Measurements from ENCODE around the gene MRPL16. TPM values are rescaled to one million over a fixed set of nuclear protein-coding genes. Genes with fewer than 3 reads are reported as not detected.

MRPL16 gene
- total and polyA plus RNA-seq, 2 of the 13 experiments (the other 11 are each of a cell fraction or from before 2014, with no cell fraction given), result 45.3 to 62.6 TPM

- TF ChIP-seq THAP9 (CRISPR knock-in tag; IDR thresholded peaks at IDR 0.05; ENCODE audit: borderline replicate concordance) (peak; percentile 81), MIER2 (CRISPR knock-in tag; IDR thresholded peaks at IDR 0.05) (peak; percentile 72), ZNF670 (CRISPR knock-in tag; IDR thresholded peaks at IDR 0.05; ENCODE audit: borderline replicate concordance) (no peak), SOX5 (CRISPR knock-in tag; IDR thresholded peaks at IDR 0.05; ENCODE audit: borderline replicate concordance) (peak; percentile 34; the same call in 1 of the 2 replicates), SNAPC4 (CRISPR knock-in tag; IDR thresholded peaks at IDR 0.05) (no peak; the same call in 1 of the 2 replicates), HNF4G (IDR thresholded peaks at IDR 0.05; ENCODE audit: borderline replicate concordance, low read depth, low read length) (peak; percentile 37; the same call in 1 of the 2 replicates), HNF4G (CRISPR knock-in tag; IDR thresholded peaks at IDR 0.05; ENCODE audit: borderline replicate concordance, low read depth) (peak; percentile 56; the same call in 1 of the 2 replicates), GATA4 (IDR thresholded peaks at IDR 0.05; ENCODE audit: borderline replicate concordance, low read depth) (no peak), PCBP2 (optimal IDR thresholded peaks at IDR 0.05; ENCODE audit: low read depth, low read length, poor library complexity, severe bottlenecking) (no peak), ZNF207 (IDR thresholded peaks at IDR 0.05; ENCODE audit: borderline replicate concordance) (no peak), NAIF1 (CRISPR knock-in tag; IDR thresholded peaks at IDR 0.05; ENCODE audit: borderline replicate concordance) (peak; percentile 73; the same call in 1 of the 2 replicates), ZNF160 (CRISPR knock-in tag; IDR thresholded peaks at IDR 0.05) (peak; percentile 89), ZNF652 (CRISPR knock-in tag; IDR thresholded peaks at IDR 0.05; ENCODE audit: borderline replicate concordance, low read depth) (peak; percentile 35; the same call in 1 of the 2 replicates), NR2F1 (CRISPR knock-in tag; IDR thresholded peaks at IDR 0.05) (no peak), ZC3H13 (CRISPR knock-in tag; IDR thresholded peaks at IDR 0.05) (no peak), ZNF619 (CRISPR knock-in tag; IDR thresholded peaks at IDR 0.05) (no peak), ELF4 (CRISPR knock-in tag; IDR thresholded peaks at IDR 0.05; ENCODE audit: borderline replicate concordance) (no peak), ZNF577 (CRISPR knock-in tag; IDR thresholded peaks at IDR 0.05; ENCODE audit: borderline replicate concordance, low read depth) (no peak), MXD3 (CRISPR knock-in tag; IDR thresholded peaks at IDR 0.05) (peak; percentile 74; the same call in 1 of the 2 replicates), WIZ (CRISPR knock-in tag; IDR thresholded peaks at IDR 0.05) (peak; percentile 84; the same call in 1 of the 2 replicates)
Measured at GRCh38 chr11:59810189-59810910, at the start of gene MRPL16 (continued).
